Measurements from ENCODE around the gene TDP1. TPM values are rescaled to one million over a fixed set of nuclear protein-coding genes. Genes with fewer than 3 reads are reported as not detected.

Gene TDP1
- total RNA-seq, 1 experiment from 2014 or later: 49.9 TPM

DNA sequence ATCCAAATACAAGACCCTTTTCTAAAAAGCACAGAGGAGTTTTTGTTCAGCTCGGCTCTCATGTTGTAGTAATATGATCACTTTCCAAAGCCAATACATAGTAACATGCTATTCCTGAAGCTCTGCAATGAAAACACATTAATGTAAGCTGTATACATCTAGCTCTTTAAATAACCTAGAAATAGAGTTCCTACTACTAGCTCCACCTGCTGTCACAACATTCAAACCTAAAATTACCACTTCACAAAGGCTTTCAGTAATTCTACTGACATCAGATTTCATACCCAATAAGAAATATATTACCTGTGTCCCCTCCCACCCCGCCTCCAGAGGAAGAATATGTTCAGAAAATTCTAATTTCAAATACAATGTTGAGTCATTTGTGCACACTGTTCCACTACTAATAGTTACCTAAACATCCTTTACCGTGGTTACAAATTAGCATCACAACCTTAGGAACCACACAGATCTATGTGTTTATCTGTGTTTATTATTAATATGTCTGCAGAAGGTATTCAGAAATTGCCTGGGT, 19.0 kb upstream of the TDP1 start:
- DNase-seq (ENCODE audit: low read depth): no peak

DNA sequence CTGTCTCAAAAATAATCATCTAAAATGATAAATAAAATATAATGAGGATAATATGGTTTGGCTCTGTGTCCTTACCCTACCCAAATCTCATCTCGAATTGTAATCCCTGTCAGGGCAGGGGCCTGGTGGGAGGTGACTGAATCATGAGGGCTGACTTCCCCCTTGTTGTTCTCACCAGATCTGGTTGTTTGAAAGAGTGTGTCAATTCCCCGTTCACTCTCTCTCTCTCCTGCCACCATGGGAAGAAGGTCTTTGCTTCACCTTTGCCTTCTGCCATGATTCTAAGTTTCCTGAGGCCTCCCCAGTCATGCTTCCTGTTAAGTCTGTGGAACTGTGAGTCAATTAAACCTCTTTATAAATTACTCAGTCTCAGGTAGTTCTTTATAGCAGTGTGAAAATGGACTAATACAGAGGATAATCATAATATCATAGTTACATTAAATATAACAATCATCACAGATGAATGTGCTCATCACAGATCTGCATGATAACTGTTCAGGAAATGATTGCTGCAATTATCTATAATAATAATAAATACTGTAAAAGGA, 13.8 kb upstream of the TDP1 start:
- DNase-seq (ENCODE audit: low read depth): no peak

DNA sequence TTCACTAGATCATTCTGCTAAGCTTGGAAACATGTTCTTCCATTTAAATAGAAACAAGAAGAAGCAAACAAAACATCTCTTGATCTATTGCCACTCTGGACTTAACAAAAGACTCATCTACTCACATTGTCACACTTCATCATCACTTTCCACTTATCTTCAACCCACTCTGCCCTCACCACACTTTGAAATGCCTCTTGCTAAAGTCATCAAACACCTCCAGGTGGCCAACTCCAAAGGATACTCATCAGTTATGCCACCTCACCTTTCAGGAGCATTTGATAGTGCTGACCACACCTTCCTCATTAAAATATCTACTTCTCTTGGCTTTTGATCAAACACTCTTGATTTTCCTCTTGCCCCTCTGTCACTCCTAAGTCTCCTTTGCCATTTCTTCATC, 8.4 kb upstream of the TDP1 start:
- no peak for DNase-seq (ENCODE audit: low read depth)

DNA sequence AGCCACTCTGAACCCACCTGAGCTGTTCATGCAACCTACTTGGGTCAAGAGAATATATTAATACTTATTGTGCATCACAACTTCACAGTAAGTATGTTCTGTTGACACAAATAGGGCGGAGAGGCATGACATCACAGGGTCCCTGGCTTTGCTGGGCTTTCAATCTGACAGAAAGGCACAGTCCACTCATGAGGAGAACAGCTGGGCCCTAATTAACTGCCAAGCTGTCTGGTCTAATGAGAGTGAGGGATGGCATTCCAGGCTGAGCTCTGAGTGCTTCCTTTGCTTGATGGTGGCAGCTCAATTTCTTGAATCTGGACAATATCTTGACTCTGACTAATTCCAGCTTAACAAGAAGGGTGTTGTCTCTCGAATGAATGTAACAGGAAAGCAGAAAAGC, 3.2 kb upstream of the TDP1 start:
- DNase-seq (ENCODE audit: low read depth): no peak

DNA sequence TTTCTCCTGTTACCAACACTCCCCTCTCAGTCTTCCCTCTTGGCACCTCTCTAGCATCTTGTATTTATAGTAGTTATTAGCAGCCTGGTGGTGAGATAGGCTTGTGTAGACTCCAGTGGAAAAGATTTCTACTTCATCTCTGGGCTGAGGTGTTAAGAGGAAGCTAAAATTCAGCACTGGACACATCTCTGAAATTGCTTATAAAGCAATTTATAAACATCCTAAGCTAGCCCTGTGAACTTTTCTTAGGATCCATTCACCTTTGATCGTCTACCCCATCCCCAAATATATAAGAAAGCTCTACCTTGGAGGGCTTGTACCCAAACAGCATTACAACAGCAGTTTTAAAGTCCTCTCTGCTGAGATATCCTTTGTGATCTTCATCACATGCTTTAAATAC, 2.1 kb upstream of the TDP1 start:
- no peak for DNase-seq (ENCODE audit: low read depth)

DNA sequence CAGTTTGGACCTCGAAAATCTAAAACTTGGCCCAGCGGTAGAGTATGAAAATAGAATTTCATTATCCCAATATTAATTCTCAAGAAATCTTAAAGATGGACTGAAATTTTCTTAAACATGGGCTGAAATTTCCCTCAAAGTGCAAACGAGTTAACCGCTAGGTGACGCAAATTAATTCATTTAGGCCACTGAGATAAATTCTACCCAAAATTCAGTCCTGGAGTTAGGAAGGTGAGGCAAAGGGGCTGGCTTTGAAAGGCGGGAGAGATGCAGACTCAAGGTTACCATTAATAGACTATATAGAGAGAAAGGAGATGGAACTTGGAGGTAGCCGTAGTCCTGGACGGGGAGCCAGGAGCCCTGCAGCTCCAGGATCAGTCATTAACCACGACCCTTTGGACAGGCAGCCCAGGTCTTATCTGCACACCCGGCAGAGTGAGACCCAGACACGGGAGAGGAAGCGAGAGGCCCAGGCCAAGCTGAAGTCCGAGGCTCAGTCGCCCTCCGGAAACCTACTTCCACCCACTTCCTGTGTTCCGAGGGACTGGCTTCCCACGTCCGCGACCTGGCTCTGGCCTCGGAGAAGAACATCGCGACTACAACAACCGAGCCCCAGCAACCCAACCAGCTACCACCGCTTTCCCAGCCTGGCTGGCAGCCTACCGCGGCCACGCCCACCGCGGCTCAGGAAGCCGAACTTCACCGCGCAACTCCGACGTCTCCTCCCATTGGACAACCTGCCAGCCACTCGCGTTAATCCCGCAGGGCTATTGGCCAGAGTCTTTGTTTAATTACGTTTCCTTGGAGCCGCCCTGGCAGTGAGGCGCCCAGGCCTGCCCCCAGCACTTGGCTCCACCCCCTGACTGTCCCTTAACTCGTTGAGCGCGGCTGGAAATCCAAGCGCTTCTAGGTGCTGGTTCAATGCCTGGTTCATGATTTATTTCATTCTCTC, 1.4 kb upstream of the TDP1 start, which contains the start of gene EFCAB11:
EFCAB11 (minus strand) TSS at position 661 of the 952 bp plus-strand sequence; CDS start at position 591, 70 bp downstream.
- peak; percentile 99 for DNase-seq (ENCODE audit: low read depth)

DNA sequence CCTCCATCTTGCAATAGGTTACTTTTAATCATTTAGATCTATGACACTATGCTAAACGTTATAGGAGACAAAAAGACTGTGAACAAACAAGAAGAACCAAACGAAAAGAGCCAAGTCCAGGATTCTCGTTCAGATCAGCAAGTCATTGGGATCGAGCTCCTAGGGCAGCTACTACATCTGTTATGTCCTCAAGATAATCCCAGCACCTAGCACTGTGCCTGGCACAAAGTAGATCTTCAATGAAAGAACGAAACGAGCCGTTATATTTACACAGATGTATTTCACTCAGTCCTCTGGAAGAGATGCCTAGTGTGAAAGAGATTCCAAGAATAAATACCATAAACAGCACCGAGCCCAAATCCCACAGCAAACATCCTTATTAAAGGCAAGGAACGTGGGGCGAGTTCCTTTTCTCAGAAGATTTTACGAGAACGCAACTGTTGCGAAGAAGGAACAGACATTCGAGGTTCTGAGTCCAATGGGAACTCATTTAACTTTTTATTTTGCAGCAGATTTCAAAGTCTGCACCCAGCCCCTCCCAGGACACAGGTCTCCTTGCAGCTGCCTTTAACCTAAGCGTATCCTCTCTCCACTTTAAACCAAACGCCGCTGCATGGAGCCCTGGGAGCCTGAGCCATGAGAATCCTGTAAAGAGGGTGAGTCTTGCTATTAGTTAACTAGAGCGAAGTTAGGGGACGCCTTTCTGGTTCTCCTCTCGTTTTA, 544 bp upstream of the TDP1 start:
- no peak for DNase-seq (ENCODE audit: low read depth)

DNA sequence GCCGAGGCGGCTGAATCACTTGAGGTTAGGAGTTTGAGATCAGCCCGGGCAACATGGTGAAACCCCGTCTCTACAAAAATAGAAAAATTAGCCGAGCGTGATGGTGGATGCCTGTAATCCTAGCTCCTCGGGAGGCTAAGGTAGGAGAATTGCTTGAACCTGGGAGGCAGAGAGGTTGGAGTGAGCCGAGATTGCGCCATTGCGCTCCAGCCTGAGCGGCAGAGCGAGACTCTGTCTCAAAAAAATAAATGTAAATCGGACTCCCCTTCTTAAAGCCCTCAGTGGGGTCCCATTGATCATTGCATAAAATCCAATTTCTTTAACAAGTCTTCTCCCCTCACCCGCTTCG, 908 bp downstream of the TDP1 start:
- no peak for DNase-seq (ENCODE audit: low read depth)

DNA sequence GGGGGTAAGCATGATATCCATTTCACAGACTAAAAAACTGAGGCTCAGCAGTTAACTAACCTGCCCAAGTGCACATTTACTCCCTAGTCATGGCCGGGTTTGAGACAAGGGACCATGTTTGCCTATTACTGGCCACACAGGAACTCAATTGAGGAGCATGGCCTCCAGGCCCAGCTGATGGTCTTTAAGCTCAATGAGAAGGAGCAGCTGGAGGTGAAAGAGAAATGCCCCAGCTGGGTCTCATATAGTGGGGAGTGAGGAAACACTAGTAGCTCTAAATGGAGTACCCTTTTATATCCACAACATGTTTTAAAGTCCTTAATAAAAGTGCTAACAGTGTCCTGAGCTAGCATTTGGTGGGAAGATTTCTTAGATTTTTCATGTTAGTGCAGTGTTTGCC, 1.6 kb downstream of the TDP1 start:
- no peak for DNase-seq (ENCODE audit: low read depth)

DNA sequence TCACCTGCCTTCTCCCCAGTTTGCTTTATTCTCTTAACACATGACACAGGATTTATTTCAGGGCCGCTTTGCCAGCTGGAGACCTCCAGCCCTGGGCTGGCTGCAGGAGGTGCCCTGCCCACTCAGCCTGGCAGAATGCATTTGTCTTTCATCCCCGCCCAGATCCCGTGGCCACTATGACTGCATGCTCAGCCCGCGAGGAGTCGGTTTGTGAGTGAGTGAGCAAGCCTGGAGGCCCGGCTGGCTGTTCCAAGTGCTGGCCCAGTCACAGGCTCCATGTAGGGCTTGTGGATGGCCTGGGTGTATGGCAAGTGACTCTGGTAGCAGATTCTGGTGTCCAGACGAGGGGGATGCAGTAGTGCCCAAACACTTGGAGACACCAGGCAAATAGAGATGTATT, 2.1 kb downstream of the TDP1 start:
- DNase-seq (ENCODE audit: low read depth): peak; percentile 16

DNA sequence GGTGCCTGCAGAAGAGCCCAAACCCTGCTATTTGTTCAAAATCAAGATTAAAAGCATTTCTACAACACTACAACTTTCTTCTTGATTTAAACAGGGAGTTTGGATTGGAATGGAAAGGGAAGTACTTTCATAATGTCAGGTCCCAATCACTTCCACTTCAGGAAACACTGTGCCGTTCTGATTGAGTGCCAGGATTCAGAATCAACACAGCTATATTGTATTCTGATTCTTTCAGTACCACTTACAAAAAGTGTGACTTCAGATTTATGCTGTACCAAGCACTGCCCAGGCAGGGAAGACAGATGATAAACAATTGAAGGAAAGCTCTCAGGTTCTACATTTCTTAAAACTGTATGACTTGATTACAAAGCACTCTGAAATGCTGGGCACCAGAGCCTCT, 3.2 kb downstream of the TDP1 start:
- no peak for DNase-seq (ENCODE audit: low read depth)

DNA sequence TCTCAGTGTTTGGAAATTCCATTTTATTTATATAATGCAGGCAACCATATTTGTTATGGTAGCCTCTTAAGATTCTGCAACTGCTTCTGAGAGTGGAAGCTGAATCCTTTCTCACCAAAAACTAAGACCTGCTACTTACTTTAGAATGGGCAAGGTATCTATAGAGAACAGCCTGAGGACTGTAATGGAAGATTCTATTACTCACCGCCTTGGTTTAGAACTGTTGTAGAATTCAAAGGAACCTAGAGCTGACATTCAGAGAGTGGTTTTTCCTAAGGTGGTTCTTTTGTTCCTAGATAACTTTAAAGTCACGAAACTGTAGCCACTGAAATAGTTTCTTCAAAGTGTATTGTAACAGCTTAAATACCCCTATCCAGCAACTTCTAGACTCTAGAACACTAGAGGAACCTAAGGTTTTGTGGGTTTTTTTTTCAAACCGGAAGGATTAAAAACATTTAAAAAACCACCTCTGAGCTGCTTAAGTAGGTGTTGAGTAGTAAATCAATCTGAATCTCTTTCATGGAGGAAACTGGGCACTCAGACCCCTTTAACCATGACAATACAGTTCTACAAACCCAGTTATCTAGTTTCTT, 4.2 kb downstream of the TDP1 start:
- DNase-seq (ENCODE audit: low read depth): no peak

DNA sequence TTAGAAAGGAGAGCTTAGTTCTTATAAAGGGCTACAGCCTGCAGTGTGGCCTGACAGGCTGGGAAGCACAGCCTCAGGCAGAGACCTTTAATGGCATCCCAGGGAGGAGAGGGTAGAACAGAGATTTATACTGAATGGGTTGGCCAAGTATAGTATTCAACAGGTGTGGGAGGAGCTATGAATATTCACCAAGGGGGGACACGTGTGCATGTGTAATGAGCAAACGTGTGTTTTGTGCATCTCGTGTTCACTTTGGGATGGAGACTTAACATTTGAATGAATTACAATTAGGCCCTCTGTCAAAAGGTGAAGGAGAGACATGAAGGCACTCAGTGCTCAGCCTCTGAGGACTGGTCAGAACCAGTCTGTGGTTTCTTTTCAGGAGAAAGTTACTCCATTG, 5.2 kb downstream of the TDP1 start:
- no peak for DNase-seq (ENCODE audit: low read depth)

DNA sequence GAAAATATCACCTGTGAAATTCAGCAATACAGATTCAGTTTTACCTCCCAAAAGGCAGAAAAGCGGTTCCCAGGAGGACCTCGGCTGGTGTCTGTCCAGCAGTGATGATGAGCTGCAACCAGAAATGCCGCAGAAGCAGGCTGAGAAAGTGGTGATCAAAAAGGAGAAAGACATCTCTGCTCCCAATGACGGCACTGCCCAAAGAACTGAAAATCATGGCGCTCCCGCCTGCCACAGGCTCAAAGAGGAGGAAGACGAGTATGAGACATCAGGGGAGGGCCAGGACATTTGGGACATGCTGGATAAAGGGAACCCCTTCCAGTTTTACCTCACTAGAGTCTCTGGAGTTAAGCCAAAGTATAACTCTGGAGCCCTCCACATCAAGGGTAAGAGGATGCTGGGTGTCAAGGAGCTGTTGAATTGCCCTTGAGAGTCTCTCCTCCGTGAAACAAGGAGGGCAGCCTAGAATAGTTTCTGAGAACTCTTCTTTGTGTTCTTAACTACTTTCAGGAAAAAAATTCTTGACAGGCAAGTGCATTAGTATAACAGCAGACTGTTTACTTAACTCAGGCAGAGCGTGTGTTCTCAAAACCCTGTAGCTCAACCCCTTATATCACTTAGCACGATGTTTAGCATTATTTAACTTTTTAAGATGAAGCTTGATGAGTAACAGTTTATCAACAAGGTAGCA, 7.7 kb downstream of the TDP1 start:
- no peak for DNase-seq (ENCODE audit: low read depth)

DNA sequence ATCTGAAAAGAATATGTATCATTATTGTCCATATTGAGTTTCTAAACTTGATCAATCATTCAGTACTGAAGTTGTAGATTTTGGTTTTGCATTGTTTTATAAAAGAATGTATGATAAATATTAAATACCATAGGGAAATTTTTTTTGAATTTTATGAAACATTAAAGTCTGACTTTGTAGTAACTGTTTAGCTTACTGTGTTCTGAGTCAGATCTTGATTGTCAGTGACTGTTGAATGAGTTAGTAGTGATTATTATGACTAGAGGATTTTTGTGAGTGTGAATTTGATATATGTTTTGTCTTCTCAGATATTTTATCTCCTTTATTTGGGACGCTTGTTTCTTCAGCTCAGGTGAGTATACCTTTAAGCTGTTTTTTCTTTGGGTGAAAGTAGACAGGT, 10.1 kb downstream of the TDP1 start:
- no peak for DNase-seq (ENCODE audit: low read depth)

DNA sequence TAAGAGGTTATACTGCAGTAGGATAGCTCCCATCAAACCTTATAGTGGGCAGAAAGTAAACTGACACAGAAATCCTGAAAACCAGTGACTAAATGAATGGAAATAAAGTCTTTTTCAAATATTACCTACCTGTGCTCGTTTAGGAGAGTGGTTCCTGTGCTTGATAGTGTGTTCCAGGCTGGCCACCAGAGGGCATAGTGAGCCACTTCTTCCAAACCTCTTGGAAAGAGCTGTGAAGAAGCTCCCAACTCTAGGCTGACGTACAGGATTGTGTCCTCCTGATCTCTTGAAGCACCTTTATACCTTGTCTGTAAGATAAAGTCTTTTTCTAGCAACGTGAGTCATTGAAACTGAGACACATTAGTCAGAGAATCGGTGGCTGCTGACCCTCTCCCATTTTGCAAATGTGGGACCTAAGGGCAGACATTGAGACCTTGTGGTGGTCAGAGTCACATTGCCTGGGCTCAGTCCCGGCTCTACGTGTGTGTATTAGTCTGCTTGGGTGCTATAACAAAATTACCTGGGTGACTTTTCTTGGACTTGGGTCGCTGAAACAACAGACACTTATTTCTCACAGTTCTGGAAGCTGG, 17.6 kb downstream of the TDP1 start:
- DNase-seq (ENCODE audit: low read depth): peak; percentile 47

DNA sequence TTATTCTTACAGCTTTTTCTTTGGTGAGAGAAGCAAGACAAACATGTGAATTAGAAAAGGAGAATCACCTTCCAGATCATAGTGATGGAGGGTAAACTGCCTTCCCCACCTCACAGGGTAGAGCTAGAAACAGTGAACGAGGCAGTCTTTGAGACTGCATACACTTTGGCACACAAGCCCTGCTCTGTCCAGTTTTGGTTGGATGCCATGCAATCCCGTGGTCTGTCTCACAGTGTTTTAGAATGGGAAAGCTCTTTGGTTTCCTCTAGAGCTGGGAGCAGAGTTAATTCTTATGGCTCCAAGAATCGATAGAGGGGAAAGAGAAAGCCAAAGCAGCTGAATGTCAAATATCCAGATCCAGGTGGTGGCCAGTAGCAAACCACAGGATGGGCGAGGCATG, 21.9 kb downstream of the TDP1 start:
- no peak for DNase-seq (ENCODE audit: low read depth)

DNA sequence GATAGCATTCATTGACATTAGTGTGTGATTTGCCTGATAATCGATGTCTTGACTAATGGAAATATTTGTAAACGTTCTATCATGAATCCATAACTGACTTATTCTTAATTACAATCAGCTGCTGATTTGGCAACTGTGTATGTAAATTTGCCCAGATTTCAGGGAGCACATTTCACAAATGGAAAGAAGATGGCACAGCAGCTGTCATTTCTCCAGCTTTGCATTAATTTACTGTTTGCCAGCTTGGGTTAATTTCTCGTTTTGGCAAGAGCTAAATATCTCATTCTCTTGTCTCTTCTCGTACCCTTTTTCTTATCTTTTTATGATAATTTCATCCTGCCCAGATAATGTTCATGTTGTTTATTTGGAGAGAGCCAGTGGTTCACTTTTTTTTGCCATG, 22.9 kb downstream of the TDP1 start:
- DNase-seq (ENCODE audit: low read depth): no peak

DNA sequence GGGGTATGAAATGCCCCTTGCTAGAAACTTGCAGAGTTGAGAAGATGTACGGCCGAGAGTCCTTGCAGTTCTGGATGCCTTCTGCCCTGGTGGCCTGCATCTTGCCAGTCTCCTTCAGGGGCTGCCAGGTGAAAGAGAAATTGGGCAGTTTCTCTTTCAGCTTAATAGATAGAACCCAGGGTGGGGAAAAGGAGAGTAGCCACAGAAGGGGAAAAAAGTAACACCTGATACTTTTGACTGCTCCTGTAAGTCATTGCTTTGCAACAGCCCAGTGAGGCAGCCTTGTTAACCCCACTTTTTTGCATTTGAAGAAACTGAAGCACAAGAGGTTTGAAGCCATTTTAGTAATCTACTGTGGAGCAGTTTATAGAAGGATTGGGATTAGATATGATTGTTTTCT, 27.6 kb downstream of the TDP1 start:
- DNase-seq (ENCODE audit: low read depth): no peak

DNA sequence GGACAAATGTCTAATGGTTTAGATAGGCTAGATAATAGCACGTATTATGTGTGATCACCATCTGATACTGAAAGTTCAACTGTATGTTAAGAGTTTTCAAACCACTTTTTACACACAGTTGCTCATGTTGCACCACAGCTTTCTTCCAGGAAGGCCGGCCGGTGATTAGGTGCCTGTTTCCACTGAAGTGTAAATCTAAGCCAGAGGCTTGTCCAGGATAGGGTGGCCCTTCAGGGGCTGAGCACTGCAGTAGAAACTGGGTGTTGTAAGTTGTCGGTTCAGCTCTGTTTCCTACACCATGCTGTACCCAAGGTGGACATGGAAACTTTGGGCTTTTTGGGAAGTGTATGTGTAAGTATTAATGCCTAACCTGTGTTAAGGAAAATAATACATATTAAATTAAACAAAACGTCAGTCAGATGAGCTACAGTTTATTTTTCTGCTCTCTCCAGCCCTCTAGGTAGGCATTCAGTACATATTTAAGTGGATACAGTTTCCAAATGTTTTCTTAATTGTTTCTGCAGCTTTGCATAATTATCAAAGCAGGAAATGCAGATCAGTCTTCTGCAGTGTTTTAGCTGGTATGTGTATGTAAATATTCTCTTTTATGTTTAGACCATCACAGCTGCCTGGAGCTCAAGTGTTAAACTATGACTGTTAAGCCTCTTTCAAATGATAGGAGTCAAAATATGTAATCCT, 30.9 kb downstream of the TDP1 start:
- DNase-seq (ENCODE audit: low read depth): no peak
